ENCODE measurements around the gene CPA5.

GRCh38 chr7:130309986-130310385, 34.6 kb upstream of the CPA5 start:
- no peak for TF ChIP-seq CTCF (IDR thresholded peaks at IDR 0.05; ENCODE audit: extremely low read depth in 1 of 2, insufficient read depth in 1 of 2, low read depth in 1 of 2, low read length in 2 of 2)
- no peak for TF ChIP-seq POLR2A (IDR thresholded peaks at IDR 0.05; ENCODE audit: low read depth, low read length)
- no peak for TF ChIP-seq POLR2AphosphoS5 (IDR thresholded peaks at IDR 0.05; ENCODE audit: insufficient read depth, low read depth, low read length)
- TF ChIP-seq FOS (IDR thresholded peaks at IDR 0.05; ENCODE audit: borderline replicate concordance, insufficient read depth, low read length): no peak
- no peak for TF ChIP-seq EZH2 (IDR thresholded peaks at IDR 0.05; ENCODE audit: borderline replicate concordance, low read depth, low read length, severe bottlenecking)
- no peak for TF ChIP-seq MAX (IDR thresholded peaks at IDR 0.05; ENCODE audit: insufficient read depth, insufficient read length)
- no peak for TF ChIP-seq JUN (IDR thresholded peaks at IDR 0.05; ENCODE audit: borderline replicate concordance, insufficient read depth, insufficient read length, low read depth)
- no peak for TF ChIP-seq GATA2 (IDR thresholded peaks at IDR 0.05; ENCODE audit: insufficient read depth, insufficient read length, low read depth, low read length)
- TF ChIP-seq MYC (IDR thresholded peaks at IDR 0.05; ENCODE audit: low read depth, low read length): no peak
